Prostate gland (tissue), 2 donors: ENCODE results near the gene SSC5D.

Experiments
- POLR2A ChIP-seq: fragments of 450-650 bp; IDR thresholded peaks from one replicate; pipeline ENCODE4 v1.6.1; 2016; ENCODE audit warnings: antibody characterized with exemption, mild to moderate bottlenecking
- TF ChIP-seq, protein P1 (sequence below), 4 experiments: fragments of 200-600 bp in 2 of 4; fragments of 450-650 bp in 2 of 4; sonication (generic) in 2 of 4; IDR thresholded peaks; 1 replicate in 3 of 4; 2 replicates in 1 of 4; pipeline ENCODE4 v1.5.1; 2016 to 2019; ENCODE audit warnings: antibody characterized with exemption in 4 of 4, mild to moderate bottlenecking in 2 of 4, moderate library complexity in 2 of 4

DNA sequence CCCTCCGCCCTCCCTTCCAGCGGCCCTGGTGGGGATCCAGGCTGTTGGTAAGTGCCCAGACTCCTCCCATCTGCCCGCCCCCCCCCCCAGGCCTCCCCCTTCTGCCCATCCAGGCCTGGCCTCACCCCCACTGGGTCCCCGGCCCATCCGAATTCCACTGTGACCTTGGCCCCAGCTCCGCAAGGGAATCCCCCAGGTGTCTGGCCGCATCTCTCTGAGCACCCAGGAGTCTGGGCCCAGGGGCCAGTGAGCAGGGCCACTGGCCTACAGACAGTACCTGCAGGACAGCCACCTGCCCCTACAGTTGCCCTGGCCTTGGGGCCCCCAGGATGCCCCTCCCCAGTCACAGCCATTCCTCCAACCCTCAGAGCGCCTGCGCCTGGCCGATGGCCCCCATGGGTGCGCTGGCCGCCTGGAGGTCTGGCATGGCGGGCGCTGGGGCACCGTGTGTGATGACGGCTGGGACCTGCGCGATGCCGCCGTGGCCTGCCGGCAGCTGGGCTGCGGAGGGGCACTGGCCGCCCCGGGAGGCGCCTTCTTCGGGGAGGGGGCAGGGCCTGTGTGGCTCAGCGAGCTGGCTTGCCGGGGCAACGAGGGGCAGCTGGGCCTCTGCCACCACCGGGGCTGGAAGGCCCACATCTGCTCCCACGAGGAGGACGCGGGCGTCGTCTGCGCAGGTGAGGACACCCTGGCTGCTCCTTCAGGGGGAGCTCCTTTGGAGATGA is 912 bp downstream of the SSC5D start:
- TF ChIP-seq, protein P1, sequence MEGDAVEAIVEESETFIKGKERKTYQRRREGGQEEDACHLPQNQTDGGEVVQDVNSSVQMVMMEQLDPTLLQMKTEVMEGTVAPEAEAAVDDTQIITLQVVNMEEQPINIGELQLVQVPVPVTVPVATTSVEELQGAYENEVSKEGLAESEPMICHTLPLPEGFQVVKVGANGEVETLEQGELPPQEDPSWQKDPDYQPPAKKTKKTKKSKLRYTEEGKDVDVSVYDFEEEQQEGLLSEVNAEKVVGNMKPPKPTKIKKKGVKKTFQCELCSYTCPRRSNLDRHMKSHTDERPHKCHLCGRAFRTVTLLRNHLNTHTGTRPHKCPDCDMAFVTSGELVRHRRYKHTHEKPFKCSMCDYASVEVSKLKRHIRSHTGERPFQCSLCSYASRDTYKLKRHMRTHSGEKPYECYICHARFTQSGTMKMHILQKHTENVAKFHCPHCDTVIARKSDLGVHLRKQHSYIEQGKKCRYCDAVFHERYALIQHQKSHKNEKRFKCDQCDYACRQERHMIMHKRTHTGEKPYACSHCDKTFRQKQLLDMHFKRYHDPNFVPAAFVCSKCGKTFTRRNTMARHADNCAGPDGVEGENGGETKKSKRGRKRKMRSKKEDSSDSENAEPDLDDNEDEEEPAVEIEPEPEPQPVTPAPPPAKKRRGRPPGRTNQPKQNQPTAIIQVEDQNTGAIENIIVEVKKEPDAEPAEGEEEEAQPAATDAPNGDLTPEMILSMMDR (IDR thresholded peaks at IDR 0.05) = no peak
- no peak for TF ChIP-seq POLR2A
